Mucosa of gallbladder (tissue), 1 donor: ENCODE measurements around the gene THADA. TPM values are rescaled to one million over a fixed set of nuclear protein-coding genes. Genes with fewer than 3 reads are reported as not detected.

ENCODE experiments used
- DNase-seq: peaks from one replicate; pipeline ENCODE4 v3.0.0-alpha.2; 2020; ENCODE audit warnings: low spot score
- total RNA-seq: library from RNA; stranded (reverse); gene quantifications from one replicate; pipeline ENCODE4 v1.2.1, GENCODE V29; 2021
- donor health status: DM: no; HTN: no; CAD: no.

The THADA gene
- total RNA-seq, 1 donor from 2014 or later: 35.9 TPM

DNA sequence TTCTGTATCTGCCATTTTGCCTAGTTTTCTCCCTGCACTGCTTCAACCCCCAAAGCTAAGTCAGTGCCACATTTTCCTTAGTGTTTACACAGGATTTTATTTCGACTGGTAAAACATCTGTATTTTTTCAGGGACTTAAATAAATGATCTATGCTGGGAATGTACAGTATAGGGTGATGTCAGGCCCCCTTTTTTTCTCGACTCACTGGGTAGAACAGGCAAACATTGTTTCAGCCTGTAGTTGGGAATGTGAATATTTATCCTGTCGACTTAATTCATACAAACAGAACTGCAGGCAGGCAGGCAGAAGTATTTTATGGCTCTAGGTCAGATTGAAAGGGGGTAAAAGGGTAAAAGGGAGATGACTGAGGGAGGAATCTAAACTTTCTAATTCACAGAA lies 245.9 kb downstream of the THADA start:
- no peak for DNase-seq

DNA sequence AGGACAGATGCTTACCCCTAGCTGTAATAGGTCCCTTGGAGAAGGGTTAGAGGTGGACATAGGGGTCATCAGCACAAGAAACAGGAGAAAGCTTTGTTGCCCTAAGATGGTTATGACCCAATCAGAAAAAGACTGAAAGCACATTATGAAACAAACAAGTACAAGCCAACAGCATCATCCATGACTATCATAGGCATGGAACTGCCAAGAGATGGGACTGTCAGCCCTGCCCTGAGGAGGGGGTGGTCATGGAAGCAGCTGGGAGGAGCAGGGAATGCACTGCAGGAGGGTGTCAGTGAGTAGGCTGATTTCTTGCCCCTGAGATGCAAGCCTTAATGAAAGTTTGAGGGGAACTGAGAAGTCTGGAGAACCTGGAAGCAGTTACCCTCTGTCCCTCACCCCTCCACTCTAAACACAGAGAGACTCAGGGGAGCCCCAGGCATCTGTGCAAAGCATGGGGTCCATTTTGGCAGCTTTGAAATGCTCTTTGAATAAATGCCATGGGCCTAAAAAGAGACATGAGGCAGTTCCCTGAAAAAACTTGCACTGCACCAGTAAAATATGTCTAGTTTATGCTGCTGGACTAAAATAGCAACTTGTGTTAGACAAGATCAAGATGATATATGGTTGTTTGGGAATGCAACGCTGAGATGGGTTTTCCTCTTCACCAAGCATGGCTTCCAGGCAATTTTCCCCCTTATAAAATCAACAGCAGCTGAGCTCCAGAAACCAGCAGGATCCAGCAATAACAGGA lies 246.8 kb downstream of the THADA start:
- DNase-seq: no peak

DNA sequence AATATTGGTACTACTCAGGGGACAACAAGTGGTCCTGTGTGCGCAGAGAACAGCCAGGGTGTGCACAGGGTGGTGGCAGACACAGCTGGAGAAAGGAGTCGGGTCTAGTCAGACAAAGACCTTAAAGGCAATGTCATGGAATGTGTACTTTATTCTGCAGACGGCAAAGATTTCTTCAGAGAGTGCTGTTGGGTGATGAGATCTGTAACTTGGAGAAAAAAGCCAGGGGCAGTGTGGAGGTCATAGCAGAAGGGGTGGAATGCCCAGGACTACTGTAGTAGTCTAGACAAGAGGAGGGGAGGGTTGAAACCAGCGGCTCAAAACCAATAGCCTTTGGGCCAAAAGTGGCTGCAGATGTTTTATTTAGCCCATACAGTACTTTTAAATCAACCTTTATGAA lies 248.1 kb downstream of the THADA start:
- DNase-seq: no peak

DNA sequence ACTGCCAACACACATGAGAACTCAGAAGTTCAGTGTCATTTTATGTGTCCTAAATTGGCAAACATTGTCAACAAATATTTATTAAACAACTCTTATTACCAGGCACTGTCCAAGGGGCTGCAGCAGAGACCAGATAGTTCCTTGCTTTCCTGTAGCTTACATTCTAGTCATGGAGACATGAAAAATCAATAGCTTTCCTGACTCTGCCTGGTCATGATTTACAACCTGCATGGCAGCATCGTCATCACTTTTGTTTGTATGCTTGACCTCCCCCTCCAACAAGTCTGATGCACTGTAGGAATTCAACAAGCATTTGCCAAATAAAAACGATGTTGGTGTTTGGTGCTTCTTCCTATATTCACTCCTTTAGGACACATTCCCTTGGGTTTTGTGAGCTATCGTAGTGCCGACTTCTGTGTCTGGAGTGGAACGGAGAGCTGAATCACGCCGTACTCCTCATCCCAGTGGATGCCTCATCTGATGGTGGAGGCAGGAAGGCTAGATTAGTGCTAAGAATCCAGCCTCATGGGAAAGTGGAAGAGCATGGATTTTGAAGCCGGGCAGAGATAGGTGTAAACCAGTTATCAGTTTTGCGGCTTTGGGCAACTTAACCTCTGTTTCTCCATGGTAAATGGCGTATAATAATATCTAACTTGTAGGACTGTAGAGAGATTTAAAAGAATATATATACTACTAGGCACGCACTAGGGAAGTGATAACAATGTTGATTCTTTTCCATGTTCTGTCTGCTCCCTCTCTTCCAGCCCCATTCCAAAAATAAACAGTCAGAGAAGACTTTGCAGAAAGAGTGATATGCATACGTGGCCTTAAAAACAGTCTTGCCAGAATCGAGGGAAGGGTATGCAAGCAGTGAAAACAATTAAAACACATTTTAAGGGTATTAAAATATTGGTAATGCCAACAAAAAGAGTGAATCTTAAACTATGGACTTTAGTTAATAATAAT lies 249.0 kb downstream of the THADA start:
- no peak for DNase-seq

DNA sequence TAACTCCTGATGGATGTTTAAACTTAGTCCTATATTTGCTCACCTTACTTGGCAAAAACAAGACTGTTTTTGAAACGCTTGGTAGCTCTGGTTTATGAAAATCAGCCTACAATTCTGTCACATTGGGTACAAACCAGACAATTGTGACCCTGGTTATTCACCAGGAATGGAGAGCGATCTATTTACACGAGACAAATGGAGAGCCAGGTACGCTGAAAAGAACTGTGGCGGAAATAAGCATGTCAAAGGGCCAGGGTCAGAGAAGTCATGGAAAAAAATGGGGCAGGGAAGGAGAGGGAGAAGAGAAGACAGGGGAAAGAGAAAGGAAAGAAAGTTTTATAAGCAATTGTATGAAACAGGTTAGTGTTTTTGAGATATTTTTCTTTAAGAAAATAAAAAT lies 250.0 kb downstream of the THADA start:
- DNase-seq: no peak

DNA sequence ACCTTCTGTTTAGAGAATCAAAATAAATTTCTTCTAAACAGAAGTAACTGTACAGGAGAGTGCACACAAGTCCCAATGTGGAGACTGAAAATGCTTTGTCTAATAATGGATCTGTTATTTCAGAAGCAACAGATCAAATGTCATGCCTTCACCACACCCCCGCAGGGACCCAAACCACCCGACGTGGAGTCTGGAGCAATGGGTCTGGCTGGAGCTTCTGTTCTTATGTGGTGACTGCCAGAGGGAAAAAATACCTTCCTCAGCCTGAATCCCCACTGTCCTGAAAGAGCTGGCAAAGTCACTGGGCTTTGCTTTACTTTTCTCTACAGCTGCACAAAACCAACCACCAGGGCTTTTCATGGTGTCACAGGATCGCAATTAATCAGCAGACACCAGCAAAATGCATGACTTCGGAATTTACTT lies 250.4 kb downstream of the THADA start:
- no peak for DNase-seq

DNA sequence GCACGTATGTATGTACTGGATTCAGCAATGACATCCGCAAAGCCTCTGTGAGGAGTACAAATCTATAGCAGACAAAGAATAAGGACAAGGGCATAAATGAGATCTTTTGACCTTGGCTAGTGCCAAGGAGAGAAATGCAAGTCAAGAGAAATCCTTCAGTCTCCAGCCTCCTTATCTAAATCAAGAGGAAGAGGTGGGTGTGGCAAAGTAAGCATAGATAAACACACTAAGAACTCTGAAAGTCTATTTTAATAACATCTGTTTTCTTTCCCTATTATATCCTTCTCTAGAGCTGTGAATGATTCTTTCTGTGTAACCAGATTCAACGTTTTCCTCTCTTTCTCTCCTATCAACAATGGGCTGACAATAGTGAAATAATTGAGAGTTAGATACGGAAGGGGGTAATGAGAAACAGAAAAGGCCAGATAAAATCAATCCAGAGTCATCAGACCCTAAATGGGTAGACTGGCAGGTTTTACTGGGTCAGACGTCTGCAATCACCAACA lies 250.9 kb downstream of the THADA start:
- DNase-seq: no peak

DNA sequence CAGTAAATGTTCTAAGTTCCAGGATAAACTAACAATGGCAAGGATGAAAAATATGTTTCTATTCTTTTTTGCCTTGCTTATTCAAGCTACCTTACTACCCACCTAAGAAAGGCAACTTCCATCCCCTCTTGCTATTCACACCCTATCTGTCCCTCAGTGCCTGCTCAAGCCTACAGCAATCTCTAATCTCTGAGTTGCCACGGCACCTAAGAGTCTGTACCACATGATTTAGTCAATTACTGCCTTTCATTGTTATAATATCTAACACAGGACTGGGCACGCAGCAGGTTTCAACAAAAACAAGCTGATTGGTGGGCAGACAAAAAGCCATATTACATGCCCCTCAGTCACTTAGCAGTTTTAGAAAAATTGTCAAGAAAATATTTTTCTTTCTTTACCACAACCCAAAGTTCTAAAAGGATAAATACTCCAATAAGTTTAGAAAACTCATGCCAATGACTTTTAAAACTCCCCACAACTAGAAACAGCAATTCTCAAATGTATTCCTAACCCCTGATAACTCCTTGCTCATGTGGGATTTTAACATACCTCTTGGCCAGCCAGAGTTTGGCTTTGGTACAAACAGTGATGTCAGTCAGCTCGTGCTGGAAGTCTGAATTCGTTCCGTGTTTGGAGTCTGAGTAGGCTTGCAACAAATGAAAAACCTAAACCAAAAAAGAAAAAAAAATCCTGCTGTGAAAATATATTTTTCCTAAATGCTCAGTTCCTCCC lies 252.1 kb downstream of the THADA start:
- DNase-seq: peak; percentile 80

DNA sequence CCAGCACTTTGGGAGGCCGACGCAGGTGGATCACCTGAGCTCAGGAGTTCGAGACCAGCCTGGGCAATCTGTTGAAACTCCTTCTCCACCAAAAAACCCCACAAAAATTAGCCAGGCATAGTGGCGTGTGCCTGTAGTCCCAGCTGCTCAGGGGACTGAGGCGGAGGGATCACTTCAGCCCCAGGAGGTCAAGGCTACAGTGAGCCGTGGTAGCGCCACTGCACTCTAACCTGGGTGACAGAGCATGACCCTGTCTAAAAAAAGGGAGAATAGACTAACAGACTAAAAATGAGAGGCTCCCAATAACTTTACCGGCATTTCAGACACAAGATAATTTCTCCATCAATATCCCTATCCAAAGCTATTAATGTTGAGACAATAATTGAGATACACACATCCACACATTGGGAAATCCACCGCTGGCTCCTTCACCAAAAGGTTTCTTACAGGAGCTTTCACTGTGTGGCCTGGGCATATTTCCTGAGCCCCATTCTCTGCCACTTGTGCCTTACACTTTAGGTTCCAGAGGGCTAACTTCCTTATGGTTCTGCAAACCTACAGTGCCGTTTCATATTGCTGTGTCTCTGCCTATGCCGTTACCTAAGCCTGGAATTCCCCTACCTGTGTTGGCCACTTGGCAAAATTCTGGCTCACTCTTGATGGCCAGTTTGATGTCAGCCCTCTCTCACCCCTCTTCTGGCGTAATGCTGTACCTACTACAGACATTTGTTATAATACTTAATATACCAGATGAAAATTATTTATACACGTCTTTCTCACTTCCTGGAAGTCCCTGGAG lies 253.7 kb downstream of the THADA start:
- no peak for DNase-seq

DNA sequence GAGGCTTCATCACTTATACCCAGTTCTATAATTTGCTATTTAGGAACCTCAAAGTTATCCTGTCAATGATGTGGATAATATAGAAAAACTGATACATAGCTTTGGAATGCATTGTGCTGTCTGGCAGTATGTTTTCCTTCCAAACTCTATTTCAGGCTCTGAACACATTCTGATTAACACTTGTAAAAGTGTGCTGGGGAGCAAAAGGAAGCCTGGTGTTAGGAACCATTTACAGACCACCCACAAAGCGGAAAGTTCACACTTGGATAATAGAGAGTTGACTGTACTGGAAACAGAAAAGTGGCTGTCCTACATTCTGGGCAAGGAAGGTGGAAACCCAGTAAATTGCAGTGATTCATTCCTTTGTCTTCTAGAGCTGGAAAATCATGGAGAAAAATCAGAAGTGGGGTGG lies 254.9 kb downstream of the THADA start:
- DNase-seq: no peak

DNA sequence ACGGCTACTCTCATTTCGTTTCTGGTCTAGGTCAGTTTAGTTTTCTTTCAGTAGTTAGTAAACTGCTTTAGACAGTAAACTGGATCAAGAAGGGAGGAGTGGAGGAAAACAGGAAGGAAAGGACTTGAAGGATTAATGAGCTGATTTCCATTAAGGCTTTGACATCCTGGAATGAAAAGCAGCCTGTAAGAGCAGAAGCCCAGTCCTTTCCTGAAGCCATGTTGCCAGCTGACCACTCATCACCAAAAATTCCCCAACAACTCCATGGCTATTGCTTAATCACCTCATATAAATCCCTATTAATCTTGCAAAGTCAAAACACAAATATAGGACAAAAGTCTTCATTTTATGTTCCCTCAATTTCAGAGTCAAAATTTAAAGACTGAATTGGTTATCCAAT lies 255.8 kb downstream of the THADA start:
- DNase-seq: no peak

DNA sequence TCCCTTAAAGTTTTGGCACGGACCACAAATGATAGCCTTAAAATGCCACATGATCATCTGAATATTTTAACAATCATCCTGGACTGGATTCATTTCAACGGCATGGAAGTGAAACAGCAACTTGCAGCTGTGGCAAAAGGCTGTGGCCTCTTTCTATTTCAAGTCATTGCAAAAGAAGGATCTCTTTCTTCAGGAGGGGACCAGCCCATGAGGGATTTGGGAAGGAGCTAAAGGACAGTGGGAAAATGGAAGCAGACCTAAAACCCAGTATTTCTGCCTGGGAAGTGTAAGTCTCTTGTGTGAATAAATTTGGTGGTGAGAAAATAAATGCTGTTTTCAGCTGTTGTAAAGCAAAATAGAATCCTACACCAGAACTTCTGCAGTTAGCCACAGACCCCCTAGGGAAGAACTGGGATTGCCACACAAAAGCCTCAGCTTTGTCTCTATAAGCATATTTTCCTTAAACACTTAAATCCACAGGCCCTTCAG lies 262.1 kb downstream of the THADA start:
- DNase-seq: peak; percentile 25

DNA sequence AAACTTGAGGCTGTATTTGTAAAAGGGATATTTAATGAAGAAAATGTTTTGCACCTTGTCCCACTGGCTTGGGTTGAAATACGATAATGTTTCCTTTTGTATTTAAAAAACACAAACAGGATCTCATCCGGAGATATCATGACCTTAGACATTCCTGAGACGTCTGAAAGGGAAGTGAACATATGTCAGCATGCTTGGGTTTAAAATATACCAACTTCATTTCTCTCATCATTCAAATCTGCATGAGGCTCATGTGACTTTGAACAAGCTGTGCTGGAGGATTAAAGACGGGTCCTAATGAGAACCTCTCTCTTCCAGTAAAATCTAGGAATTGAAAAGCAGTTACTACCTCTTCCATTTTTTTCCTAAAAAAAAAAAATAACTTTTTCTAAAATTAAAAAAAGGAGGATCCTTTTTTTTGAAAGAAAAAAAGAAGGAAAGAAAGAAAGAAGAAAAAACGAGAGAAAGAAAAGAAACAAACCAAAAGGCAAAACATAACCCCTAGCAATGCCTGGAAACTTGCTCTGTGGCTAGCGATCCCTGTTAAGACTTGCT lies 262.7 kb downstream of the THADA start:
- DNase-seq: no peak

DNA sequence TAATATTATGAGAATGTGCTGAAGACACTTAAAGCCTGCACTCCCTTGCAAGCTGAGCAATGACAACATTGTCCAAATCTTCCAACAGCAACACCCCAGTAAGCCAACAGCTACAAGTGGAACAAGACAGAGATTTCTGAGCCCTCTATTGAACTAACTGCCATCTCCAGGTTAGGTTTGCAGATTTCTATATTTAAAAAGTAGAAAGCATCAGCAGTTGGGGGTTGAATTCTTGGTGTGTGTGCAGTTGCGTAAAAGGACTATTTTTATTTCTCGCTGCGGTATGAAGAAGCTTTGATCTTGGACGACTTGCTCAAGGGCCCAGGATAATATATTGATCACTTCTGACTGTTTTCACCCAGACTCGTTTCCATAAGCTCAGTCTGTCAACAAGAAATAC lies 263.2 kb downstream of the THADA start:
- no peak for DNase-seq

DNA sequence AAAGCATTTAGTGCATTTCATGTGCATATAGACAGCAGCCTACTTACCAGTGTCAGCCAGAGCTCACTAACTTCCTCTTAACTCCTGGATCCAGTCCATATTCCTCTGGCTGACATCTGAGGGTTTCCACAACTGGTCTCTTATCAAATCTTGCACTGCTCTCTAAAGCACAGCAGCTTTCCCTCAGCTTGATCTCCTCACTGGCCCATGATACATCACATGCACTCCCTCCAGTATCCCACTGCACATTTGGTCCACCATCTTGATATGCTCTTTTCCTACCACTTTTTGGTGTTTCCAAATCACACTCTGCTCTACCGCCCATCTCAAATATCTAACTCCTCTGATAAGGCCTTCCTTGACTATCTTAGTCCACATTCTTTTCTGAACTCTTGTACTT lies 264.4 kb downstream of the THADA start:
- DNase-seq: peak; percentile 20

DNA sequence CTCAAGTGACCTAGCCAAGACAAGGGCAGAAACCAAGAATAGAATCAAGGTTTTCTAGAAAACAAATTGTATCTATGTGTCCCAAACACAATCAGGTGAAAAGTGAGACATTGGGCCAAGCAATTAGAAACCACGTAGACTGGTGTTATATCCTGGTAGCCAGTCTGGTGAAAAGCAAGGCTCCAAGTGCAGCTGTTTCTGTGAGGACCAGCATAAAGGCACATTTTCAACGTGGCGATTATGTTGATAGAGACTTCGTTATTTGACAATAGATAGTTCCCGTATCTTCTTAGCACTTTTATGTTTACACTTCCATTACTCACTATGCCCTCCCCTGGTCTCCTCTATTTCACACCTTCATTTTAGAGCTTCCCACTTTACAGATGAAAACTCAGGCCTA lies 266.2 kb downstream of the THADA start:
- no peak for DNase-seq

DNA sequence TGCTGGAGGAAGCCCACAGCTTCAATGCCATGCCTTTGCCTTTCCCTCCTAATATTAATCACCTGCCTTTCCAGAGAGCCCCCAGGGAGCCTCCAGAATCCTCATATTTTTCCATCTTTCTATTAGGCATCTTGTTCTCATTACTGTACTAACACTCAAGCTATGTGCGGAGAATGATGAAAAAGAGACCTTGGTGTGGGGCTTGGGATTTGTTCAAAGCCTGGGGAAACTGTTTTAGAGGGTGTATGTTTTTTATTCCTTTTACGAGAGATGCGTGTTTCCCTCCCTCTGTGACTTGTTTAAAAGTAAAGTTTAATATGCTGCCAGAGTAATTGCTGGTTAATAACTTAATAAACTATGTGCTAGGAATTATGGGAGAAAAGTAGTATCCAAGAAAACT lies 267.0 kb downstream of the THADA start:
- no peak for DNase-seq

DNA sequence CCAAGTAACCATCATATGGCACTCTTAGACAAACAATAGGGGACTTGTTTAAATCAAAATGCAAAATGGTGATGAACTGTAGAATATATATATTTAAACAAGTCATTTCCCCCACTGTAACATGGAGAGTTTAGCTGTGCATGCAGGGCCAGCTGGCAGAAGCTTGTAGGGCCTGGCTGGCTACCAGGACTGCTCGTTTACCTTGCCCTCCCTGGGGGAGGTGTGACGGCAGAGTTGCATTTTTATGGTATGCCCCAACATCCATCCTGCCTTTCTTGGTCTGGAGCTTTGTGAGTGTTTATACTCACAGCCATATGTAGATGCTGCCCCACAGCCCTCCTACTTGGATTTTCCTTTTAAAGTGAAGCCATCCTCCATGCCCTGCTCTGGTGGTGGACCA lies 267.7 kb downstream of the THADA start:
- no peak for DNase-seq

DNA sequence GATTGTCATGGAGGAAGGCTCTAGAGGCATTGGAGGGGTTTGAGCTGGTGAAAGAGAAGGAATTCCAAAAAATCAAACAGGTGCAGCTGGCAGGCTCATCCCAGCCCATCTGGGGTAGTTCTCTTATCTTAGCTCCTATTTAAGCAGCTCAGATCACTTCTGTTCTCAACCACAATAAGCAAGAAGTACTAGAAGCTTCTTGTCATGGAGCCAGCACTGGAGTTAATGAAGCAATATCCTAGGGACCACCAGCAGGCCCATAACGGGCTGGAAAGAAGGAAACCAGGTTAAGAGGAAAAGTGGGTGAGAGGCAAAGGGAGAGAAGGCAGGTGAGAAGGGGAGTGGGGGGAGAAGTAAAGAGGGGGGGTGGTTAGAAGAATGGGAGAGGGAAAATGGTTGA lies 268.7 kb downstream of the THADA start:
- DNase-seq: no peak

DNA sequence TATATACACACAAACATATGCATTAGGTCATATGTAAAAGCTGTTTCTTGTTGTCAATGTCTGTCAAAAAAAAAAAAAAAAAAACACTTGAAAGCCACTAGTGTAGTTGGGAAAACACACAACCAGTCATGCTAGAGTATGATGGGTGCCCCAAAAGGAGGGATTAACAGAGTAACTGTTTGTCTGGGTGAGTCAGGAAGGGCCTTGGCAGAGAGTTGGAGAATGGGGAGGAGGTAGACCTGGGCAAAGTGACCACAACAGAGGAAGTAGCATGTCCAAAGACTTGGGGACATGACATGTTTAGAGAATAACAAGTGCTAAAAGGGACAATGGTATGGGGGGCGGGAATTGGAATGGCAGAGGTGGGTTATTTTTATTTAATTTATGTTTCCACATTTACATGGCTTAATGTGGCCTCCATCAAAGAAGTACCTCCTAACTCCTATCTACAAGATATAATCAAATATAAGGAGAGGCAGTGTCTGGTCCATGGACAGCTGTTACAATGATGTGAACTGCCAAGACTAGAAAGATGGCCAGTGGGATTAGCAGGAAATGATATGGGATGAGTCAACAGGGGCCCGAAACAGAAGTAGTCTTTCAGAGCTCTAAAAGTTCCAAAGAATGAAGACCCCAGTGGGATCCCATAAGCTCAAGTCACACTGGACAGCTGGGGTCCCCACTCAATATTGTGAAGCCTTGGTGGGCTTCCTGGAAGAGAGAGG lies 269.6 kb downstream of the THADA start:
- DNase-seq: no peak
